Measurements from ENCODE around the gene ACTL6B.

ACTL6B gene

GRCh38 chr7:100609958-100610357 is 46.3 kb downstream of the ACTL6B start:
- no peak overlapping the region for H3K4me3 ChIP-seq (ENCODE audit: low read depth in 1 of 2, low read length in 2 of 2)
- H3K27ac ChIP-seq (ENCODE audit: low read depth, low read length), result no peak overlapping the region
- peaks cover 12 to 20% of the 10 kb centered on the region in 2 donors for H3K4me1 ChIP-seq (ENCODE audit: control insufficient read depth in 1 of 2, insufficient read depth in 2 of 2, low read length in 2 of 2)
- no peak overlapping the region for H3K9ac ChIP-seq (ENCODE audit: low read depth in 1 of 2, low read length in 2 of 2)
- no peaks in the 10 kb centered on the region for H3K9me3 ChIP-seq (ENCODE audit: control insufficient read depth in 1 of 2, low read length in 2 of 2)
- H3K27me3 ChIP-seq (ENCODE audit: control insufficient read depth in 1 of 2, insufficient read depth in 2 of 2, low read length in 2 of 2), result peaks cover 0 to 13% of the 10 kb centered on the region in 2 donors
- no peaks in the 10 kb centered on the region for H3K36me3 ChIP-seq (ENCODE audit: control insufficient read depth in 1 of 2, insufficient read depth in 2 of 2, low read length in 2 of 2)

- Histone ChIP-seq H3K36me3 (ENCODE audit: control insufficient read depth in 1 of 2, insufficient read depth in 2 of 2, low read length in 2 of 2) (no peaks in the 10 kb centered on the region), H3K9ac (ENCODE audit: low read depth in 1 of 2, low read length in 2 of 2) (no peak overlapping the region), H3K27me3 (ENCODE audit: control insufficient read depth in 1 of 2, insufficient read depth in 2 of 2, low read length in 2 of 2) (peaks cover 0 to 16% of the 10 kb centered on the region in 2 donors), H3K4me3 (ENCODE audit: low read depth in 1 of 2, low read length in 2 of 2) (no peak overlapping the region), H3K27ac (ENCODE audit: low read depth, low read length) (no peak overlapping the region), H3K9me3 (ENCODE audit: control insufficient read depth in 1 of 2, low read length in 2 of 2) (no peaks in the 10 kb centered on the region), H3K4me1 (ENCODE audit: control insufficient read depth in 1 of 2, insufficient read depth in 2 of 2, low read length in 2 of 2) (peaks cover 12 to 14% of the 10 kb centered on the region in 2 donors)
Observed at GRCh38 chr7:100607111-100607510, 49.1 kb downstream of the ACTL6B start.

GRCh38 chr7:100606313-100606712 is 49.9 kb downstream of the ACTL6B start:
- Histone ChIP-seq H3K27ac (ENCODE audit: low read depth, low read length) (no peak overlapping the region), H3K9ac (ENCODE audit: low read depth in 1 of 2, low read length in 2 of 2) (no peak overlapping the region), H3K4me1 (ENCODE audit: control insufficient read depth in 1 of 2, insufficient read depth in 2 of 2, low read length in 2 of 2) (peaks cover 12 to 14% of the 10 kb centered on the region in 2 donors), H3K9me3 (ENCODE audit: control insufficient read depth in 1 of 2, low read length in 2 of 2) (no peaks in the 10 kb centered on the region), H3K36me3 (ENCODE audit: control insufficient read depth in 1 of 2, insufficient read depth in 2 of 2, low read length in 2 of 2) (no peaks in the 10 kb centered on the region), H3K4me3 (ENCODE audit: low read depth in 1 of 2, low read length in 2 of 2) (no peak overlapping the region), H3K27me3 (ENCODE audit: control insufficient read depth in 1 of 2, insufficient read depth in 2 of 2, low read length in 2 of 2) (peaks cover 0 to 16% of the 10 kb centered on the region in 2 donors)

GRCh38 chr7:100604976-100605911 is 51.0 kb downstream of the ACTL6B start:
- peaks cover 0 to 16% of the 10 kb centered on the region in 2 donors for H3K27me3 ChIP-seq (ENCODE audit: control insufficient read depth in 1 of 2, insufficient read depth in 2 of 2, low read length in 2 of 2)
- H3K4me3 ChIP-seq (ENCODE audit: low read depth in 1 of 2, low read length in 2 of 2), result peak overlapping the region; percentile 70 to 74
- H3K9ac ChIP-seq (ENCODE audit: low read depth in 1 of 2, low read length in 2 of 2), result peak overlapping the region in 1 of 2 donors; percentile 32
- peaks cover 12 to 14% of the 10 kb centered on the region in 2 donors for H3K4me1 ChIP-seq (ENCODE audit: control insufficient read depth in 1 of 2, insufficient read depth in 2 of 2, low read length in 2 of 2)
- H3K9me3 ChIP-seq (ENCODE audit: control insufficient read depth in 1 of 2, low read length in 2 of 2), result no peaks in the 10 kb centered on the region
- no peak overlapping the region for H3K27ac ChIP-seq (ENCODE audit: low read depth, low read length)
- H3K36me3 ChIP-seq (ENCODE audit: control insufficient read depth in 1 of 2, insufficient read depth in 2 of 2, low read length in 2 of 2), result no peaks in the 10 kb centered on the region

DNA sequence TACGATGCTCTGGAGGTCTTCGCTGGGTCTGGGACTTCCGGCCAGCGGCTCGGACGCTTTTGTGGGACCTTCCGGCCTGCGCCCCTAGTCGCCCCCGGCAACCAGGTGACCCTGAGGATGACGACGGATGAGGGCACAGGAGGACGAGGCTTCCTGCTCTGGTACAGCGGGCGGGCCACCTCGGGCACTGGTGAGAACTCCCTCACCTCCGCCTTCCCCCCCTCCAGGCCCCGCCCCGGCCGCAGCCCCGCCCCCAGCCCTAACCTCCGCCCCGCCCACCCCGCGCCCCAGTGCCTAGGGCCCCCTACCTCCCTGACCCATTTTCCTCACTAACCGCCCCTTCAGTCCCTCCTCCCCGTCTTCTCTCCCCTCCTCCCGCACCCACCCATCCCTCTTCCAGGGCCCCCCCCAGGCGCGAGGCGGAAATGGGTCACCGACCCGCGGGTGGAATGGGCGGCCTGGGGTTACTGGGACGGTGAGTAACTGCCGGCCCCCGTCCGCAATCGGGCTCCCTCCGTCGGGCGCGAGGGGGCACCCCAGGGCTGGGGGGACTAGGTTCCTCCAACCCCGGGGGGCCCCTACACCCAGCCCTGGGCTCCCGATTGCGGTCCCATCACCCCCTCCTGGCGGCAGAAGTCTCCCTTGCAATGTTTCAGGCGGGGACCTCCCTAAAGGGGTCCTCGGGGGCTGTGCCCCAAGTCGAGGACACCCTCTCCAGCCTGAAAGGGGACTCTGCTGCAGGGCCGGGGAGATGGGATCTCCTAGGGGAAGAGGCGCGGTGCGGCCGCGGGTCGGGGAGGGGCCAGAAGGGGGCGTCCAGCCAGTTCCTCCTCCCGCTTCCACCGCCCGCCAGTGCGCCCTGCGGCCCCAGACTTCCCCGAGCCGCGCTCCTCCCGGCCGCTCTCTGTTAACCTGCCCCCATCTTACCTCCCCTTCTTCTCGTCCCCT is 51.9 kb downstream of the ACTL6B start:
- Histone ChIP-seq H3K9me3 (ENCODE audit: control insufficient read depth in 1 of 2, low read length in 2 of 2) (no peaks in the 10 kb centered on the region), H3K4me1 (ENCODE audit: control insufficient read depth in 1 of 2, insufficient read depth in 2 of 2, low read length in 2 of 2) (peaks cover 12 to 14% of the 10 kb centered on the region in 2 donors), H3K4me3 (ENCODE audit: low read depth in 1 of 2, low read length in 2 of 2) (peak overlapping the region; percentile 70 to 74), H3K36me3 (ENCODE audit: control insufficient read depth in 1 of 2, insufficient read depth in 2 of 2, low read length in 2 of 2) (no peaks in the 10 kb centered on the region), H3K9ac (ENCODE audit: low read depth in 1 of 2, low read length in 2 of 2) (peak overlapping the region; percentile 32 to 48), H3K27ac (ENCODE audit: low read depth, low read length) (peak overlapping the region; percentile 50), H3K27me3 (ENCODE audit: control insufficient read depth in 1 of 2, insufficient read depth in 2 of 2, low read length in 2 of 2) (peaks cover 0 to 16% of the 10 kb centered on the region in 2 donors)

- Histone ChIP-seq H3K36me3 (ENCODE audit: control insufficient read depth in 1 of 2, insufficient read depth in 2 of 2, low read length in 2 of 2) (no peaks in the 10 kb centered on the region), H3K4me3 (ENCODE audit: low read depth in 1 of 2, low read length in 2 of 2) (peak overlapping the region; percentile 50 to 60), H3K9ac (ENCODE audit: low read depth in 1 of 2, low read length in 2 of 2) (peak overlapping the region; percentile 32 to 33), H3K9me3 (ENCODE audit: control insufficient read depth in 1 of 2, low read length in 2 of 2) (no peaks in the 10 kb centered on the region), H3K27ac (ENCODE audit: low read depth, low read length) (peak overlapping the region; percentile 50), H3K27me3 (ENCODE audit: control insufficient read depth in 1 of 2, insufficient read depth in 2 of 2, low read length in 2 of 2) (peaks cover 0 to 16% of the 10 kb centered on the region in 2 donors), H3K4me1 (ENCODE audit: control insufficient read depth in 1 of 2, insufficient read depth in 2 of 2, low read length in 2 of 2) (peaks cover 12 to 14% of the 10 kb centered on the region in 2 donors)
Observed at GRCh38 chr7:100603726-100604027, 52.6 kb downstream of the ACTL6B start.

DNA sequence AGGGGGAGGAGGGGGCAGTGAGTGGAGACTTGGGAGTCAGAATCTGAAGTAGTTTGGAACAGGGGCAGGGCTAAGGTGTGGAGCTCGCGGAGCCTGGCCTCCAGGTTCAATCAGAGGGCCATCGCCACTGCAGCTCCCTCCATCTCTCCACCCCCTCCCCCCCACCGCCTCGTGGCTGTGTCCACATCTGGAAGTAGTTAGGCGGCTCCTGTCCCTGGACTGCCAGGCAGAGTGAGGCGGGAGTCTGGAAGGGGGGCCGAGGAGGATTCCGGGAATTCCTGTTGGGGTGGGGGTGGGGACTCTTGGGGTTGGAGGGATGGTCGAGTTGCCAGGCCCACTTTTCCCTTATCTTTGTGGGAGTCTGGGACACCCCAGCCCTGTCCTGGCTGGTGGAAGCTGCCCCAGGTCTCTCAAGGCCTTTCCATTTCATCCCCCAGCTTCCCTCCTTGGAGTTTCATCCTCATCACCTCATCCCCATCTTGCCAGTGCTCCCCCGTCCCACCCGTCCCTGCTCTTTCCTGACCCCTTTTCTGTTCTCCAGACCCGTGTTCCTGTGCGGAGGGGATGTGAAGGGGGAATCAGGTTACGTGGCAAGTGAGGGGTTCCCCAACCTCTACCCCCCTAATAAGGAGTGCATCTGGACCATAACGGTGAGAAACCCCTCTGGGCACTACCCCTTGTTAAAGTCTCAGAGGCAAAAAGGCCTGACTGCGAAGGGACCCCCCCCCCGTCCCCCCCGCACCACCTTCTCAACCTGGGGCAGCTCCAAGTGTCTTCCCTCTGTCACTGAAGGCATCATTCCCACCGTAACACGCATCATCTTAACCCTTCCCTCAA is 53.1 kb downstream of the ACTL6B start:
- H3K4me3 ChIP-seq (ENCODE audit: low read depth in 1 of 2, low read length in 2 of 2), result peak overlapping the region; percentile 50 to 60
- peaks cover 0 to 16% of the 10 kb centered on the region in 2 donors for H3K27me3 ChIP-seq (ENCODE audit: control insufficient read depth in 1 of 2, insufficient read depth in 2 of 2, low read length in 2 of 2)
- no peaks in the 10 kb centered on the region for H3K36me3 ChIP-seq (ENCODE audit: control insufficient read depth in 1 of 2, insufficient read depth in 2 of 2, low read length in 2 of 2)
- H3K4me1 ChIP-seq (ENCODE audit: control insufficient read depth in 1 of 2, insufficient read depth in 2 of 2, low read length in 2 of 2), result peaks cover 12 to 14% of the 10 kb centered on the region in 2 donors
- no peak overlapping the region for H3K27ac ChIP-seq (ENCODE audit: low read depth, low read length)
- H3K9ac ChIP-seq (ENCODE audit: low read depth in 1 of 2, low read length in 2 of 2), result peak overlapping the region in 1 of 2 donors; percentile 33
- no peaks in the 10 kb centered on the region for H3K9me3 ChIP-seq (ENCODE audit: control insufficient read depth in 1 of 2, low read length in 2 of 2)

DNA sequence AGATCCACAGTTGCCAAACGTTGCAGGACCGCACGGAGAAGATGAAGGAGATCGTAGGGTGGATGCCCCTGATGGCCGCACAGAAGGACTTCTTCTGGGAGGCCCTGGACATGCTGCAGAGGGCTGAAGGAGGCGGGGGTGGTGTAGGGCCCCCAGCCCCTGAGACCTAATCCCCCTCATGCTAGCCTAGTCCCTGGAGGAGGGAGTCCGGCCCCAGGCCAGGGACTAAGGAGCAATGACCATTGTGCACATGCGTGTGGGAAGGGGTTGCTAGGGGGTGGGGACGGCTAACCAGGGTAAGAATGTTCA is 55.6 kb downstream of the ACTL6B start:
- no peak overlapping the region for H3K4me3 ChIP-seq (ENCODE audit: low read depth in 1 of 2, low read length in 2 of 2)
- H3K9me3 ChIP-seq (ENCODE audit: control insufficient read depth in 1 of 2, low read length in 2 of 2), result no peaks in the 10 kb centered on the region
- H3K9ac ChIP-seq (ENCODE audit: low read depth in 1 of 2, low read length in 2 of 2), result no peak overlapping the region
- H3K27me3 ChIP-seq (ENCODE audit: control insufficient read depth in 1 of 2, insufficient read depth in 2 of 2, low read length in 2 of 2), result peaks cover 0 to 9% of the 10 kb centered on the region in 2 donors
- H3K27ac ChIP-seq (ENCODE audit: low read depth, low read length), result no peak overlapping the region
- H3K36me3 ChIP-seq (ENCODE audit: control insufficient read depth in 1 of 2, insufficient read depth in 2 of 2, low read length in 2 of 2), result no peaks in the 10 kb centered on the region
- H3K4me1 ChIP-seq (ENCODE audit: control insufficient read depth in 1 of 2, insufficient read depth in 2 of 2, low read length in 2 of 2), result peaks cover 12 to 14% of the 10 kb centered on the region in 2 donors

- no peaks in the 10 kb centered on the region for H3K9me3 ChIP-seq (ENCODE audit: control insufficient read depth in 1 of 2, low read length in 2 of 2)
- H3K4me3 ChIP-seq (ENCODE audit: low read depth in 1 of 2, low read length in 2 of 2), result no peak overlapping the region
- H3K9ac ChIP-seq (ENCODE audit: low read depth in 1 of 2, low read length in 2 of 2), result no peak overlapping the region
- peaks cover 8 to 10% of the 10 kb centered on the region in 2 donors for H3K4me1 ChIP-seq (ENCODE audit: control insufficient read depth in 1 of 2, insufficient read depth in 2 of 2, low read length in 2 of 2)
- no peaks in the 10 kb centered on the region for H3K36me3 ChIP-seq (ENCODE audit: control insufficient read depth in 1 of 2, insufficient read depth in 2 of 2, low read length in 2 of 2)
- no peak overlapping the region for H3K27ac ChIP-seq (ENCODE audit: low read depth, low read length)
- peaks cover 0 to 5% of the 10 kb centered on the region in 2 donors for H3K27me3 ChIP-seq (ENCODE audit: control insufficient read depth in 1 of 2, insufficient read depth in 2 of 2, low read length in 2 of 2)
Observed at GRCh38 chr7:100599911-100600729, 56.1 kb downstream of the ACTL6B start.

Measured in duodenal mucosa (tissue), 2 donors.